ENCODE results near the gene BICD1. TPM values are rescaled to one million over a fixed set of nuclear protein-coding genes. Genes with fewer than 3 reads are reported as not detected.
A peak's percentile ranks its signal among the peaks of the same experiment; 100 is the strongest.

The BICD1 gene
- total and polyA plus RNA-seq, 2 of the 13 experiments (the other 11 are each of a cell fraction or from before 2014, with no cell fraction given) = 4.5 to 5.2 TPM

DNA sequence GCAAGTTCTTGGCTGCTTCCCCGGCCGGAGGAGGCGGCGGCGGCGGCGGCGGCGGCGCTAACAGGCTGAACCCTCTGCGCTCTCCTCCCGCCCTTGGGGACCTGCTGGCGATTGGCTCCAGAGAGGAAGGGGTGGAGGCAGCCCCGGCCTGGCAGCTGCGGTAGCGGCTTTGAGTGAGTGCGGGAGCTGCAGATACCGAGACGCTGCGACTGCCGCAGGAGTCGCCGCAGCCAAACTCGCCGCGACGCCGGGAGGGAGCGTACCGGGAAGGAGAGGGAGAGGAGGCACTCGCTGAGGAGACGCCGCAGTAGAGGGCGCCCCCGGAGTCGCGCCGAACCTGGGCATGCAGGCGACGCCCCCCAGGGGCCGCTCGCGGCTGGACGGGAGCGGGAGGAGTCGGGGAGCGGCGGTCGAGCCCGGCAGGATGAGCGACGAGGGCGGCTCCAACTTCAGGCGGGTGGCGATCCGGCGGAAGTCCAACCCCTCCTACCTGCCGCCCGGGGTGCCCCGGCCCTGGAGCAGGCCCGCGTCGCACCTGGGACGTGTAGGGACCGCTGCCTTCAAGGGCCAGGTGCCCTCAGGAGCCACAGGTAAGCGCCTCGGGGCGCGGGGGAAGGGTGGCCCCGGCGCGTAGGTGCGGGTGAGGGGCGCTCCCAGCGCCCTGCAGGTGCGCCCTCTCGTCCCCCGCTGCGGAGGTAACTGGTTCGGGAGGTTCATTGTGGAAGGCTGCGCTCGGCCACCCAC is 292.9 kb downstream of the BICD1 start, which contains the start of gene FGD4 (continued):
- TF ChIP-seq, protein P1, sequence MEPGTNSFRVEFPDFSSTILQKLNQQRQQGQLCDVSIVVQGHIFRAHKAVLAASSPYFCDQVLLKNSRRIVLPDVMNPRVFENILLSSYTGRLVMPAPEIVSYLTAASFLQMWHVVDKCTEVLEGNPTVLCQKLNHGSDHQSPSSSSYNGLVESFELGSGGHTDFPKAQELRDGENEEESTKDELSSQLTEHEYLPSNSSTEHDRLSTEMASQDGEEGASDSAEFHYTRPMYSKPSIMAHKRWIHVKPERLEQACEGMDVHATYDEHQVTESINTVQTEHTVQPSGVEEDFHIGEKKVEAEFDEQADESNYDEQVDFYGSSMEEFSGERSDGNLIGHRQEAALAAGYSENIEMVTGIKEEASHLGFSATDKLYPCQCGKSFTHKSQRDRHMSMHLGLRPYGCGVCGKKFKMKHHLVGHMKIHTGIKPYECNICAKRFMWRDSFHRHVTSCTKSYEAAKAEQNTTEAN (CRISPR knock-in tag; conservative IDR thresholded peaks at IDR 0.05) = 0 out of 2 replicates have a peak, but pooled peaks have one; percentile 25
- TF ChIP-seq ZNF792 (CRISPR knock-in tag; IDR thresholded peaks at IDR 0.05) (peak; percentile 53; the same call in 1 of the 2 replicates), PCBP2 (optimal IDR thresholded peaks at IDR 0.05; ENCODE audit: low read depth, low read length, poor library complexity, severe bottlenecking) (no peak), ZBTB34 (CRISPR knock-in tag; IDR thresholded peaks at IDR 0.05) (no peak), ZMYM4 (CRISPR knock-in tag; IDR thresholded peaks at IDR 0.05) (peak; percentile 74; the same call in 1 of the 2 replicates), NR2F6 (IDR thresholded peaks at IDR 0.05) (no peak), NR2F6 (CRISPR knock-in tag; IDR thresholded peaks at IDR 0.05) (peak; percentile 32; the same call in 1 of the 2 replicates), ZNF773 (CRISPR knock-in tag; IDR thresholded peaks at IDR 0.05; ENCODE audit: borderline replicate concordance) (0 out of 2 replicates have a peak, but pooled peaks have one; percentile 52), NPAS2 (CRISPR knock-in tag; IDR thresholded peaks at IDR 0.05; ENCODE audit: borderline replicate concordance) (no peak), ZNF264 (CRISPR knock-in tag; IDR thresholded peaks at IDR 0.05) (0 out of 2 replicates have a peak, but pooled peaks have one; percentile 33), MED13 (CRISPR knock-in tag; IDR thresholded peaks at IDR 0.05) (peak; percentile 80; the same call in 1 of the 2 replicates), ZBTB4 (CRISPR knock-in tag; IDR thresholded peaks at IDR 0.05; ENCODE audit: borderline replicate concordance) (no peak)
- TF ChIP-seq, protein P2, sequence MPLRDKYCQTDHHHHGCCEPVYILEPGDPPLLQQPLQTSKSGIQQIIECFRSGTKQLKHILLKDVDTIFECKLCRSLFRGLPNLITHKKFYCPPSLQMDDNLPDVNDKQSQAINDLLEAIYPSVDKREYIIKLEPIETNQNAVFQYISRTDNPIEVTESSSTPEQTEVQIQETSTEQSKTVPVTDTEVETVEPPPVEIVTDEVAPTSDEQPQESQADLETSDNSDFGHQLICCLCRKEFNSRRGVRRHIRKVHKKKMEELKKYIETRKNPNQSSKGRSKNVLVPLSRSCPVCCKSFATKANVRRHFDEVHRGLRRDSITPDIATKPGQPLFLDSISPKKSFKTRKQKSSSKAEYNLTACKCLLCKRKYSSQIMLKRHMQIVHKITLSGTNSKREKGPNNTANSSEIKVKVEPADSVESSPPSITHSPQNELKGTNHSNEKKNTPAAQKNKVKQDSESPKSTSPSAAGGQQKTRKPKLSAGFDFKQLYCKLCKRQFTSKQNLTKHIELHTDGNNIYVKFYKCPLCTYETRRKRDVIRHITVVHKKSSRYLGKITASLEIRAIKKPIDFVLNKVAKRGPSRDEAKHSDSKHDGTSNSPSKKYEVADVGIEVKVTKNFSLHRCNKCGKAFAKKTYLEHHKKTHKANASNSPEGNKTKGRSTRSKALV (CRISPR knock-in tag; IDR thresholded peaks at IDR 0.05) = peak; percentile 91
- TF ChIP-seq, protein P3, sequence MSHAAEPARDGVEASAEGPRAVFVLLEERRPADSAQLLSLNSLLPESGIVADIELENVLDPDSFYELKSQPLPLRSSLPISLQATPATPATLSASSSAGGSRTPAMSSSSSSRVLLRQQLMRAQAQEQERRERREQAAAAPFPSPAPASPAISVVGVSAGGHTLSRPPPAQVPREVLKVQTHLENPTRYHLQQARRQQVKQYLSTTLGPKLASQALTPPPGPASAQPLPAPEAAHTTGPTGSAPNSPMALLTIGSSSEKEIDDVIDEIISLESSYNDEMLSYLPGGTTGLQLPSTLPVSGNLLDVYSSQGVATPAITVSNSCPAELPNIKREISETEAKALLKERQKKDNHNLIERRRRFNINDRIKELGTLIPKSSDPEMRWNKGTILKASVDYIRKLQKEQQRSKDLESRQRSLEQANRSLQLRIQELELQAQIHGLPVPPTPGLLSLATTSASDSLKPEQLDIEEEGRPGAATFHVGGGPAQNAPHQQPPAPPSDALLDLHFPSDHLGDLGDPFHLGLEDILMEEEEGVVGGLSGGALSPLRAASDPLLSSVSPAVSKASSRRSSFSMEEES (CRISPR knock-in tag; IDR thresholded peaks at IDR 0.05) = no peak
- TF ChIP-seq, protein P4, sequence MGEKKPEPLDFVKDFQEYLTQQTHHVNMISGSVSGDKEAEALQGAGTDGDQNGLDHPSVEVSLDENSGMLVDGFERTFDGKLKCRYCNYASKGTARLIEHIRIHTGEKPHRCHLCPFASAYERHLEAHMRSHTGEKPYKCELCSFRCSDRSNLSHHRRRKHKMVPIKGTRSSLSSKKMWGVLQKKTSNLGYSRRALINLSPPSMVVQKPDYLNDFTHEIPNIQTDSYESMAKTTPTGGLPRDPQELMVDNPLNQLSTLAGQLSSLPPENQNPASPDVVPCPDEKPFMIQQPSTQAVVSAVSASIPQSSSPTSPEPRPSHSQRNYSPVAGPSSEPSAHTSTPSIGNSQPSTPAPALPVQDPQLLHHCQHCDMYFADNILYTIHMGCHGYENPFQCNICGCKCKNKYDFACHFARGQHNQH (CRISPR knock-in tag; IDR thresholded peaks at IDR 0.05) = peak; percentile 60; the same call in 1 of the 2 replicates
- TF ChIP-seq, protein P5, sequence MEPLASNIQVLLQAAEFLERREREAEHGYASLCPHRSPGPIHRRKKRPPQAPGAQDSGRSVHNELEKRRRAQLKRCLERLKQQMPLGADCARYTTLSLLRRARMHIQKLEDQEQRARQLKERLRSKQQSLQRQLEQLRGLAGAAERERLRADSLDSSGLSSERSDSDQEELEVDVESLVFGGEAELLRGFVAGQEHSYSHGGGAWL (CRISPR knock-in tag; IDR thresholded peaks at IDR 0.05) = peak; percentile 32; the same call in 1 of the 2 replicates

Measured in HepG2 (cell line).